Measurements from ENCODE around the gene USP17L18.
"Not testable (repeated sequence)": the region's sequence is repeated elsewhere in the genome, so short reads cannot be mapped to it uniquely, and the experiment has no call there.

The USP17L18 gene, protein sequence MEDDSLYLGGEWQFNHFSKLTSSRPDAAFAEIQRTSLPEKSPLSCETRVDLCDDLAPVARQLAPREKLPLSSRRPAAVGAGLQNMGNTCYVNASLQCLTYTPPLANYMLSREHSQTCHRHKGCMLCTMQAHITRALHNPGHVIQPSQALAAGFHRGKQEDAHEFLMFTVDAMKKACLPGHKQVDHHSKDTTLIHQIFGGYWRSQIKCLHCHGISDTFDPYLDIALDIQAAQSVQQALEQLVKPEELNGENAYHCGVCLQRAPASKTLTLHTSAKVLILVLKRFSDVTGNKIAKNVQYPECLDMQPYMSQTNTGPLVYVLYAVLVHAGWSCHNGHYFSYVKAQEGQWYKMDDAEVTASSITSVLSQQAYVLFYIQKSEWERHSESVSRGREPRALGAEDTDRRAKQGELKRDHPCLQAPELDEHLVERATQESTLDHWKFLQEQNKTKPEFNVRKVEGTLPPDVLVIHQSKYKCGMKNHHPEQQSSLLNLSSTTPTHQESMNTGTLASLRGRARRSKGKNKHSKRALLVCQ

DNA sequence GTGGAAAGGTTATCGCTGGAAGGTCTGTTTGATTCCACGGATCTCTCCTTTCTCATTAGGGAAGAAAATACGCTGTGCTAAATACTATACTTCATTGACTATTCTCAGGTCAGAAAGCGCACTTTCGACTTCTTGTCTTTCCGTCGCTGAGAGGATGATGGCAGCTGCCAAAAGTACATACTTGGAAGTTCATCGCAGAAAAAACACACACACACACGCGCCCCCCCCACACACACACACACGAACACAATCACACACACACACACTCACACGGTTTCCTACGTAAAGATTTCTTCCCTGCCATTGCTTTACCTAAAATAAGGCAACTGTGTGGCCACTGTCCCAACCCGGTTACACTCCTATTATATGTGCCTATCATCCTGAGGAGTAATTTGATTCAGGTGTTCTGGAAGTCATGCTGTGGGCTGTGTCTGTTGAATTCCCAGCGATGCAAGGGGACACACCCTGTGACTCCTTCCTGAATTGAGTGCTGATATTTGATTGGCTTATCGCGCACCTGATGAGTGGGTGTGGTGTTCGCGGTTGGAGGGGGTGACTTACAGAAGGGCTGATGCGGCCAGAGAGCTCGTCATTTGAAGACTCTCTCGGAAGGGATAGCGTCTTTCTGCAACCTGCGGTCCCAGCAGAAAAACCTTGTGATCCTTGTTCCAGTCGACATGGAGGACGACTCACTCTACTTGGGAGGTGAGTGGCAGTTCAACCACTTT is at the start of gene USP17L18:
USP17L18 (plus strand) TSS at position 678 of the 728 bp plus-strand sequence; CDS start at position 678, 0 bp downstream.
- DNase-seq, result not testable (repeated sequence)

- DNase-seq, result not testable (repeated sequence)
These were observed 38.1 kb upstream of the USP17L18 start, which contains the start of gene USP17L10 for GRCh38 chr4:9210357-9210756. USP17L10 (plus strand) TSS chr4:9210657; CDS start chr4:9210657, 0 bp downstream.

DNA sequence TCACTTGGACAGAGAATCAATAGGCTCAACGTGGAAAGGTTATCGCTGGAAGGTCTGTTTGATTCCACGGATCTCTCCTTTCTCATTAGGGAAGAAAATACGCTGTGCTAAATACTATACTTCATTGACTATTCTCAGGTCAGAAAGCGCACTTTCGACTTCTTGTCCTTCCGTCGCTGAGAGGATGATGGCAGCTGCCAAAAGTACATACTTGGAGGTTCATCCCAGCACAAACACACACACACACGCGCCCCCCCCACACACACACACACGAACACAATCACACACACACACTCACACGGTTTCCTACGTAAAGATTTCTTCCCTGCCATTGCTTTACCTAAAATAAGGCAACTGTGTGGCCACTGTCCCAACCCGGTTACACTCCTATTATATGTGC is 33.7 kb upstream of the USP17L18 start:
- not testable (repeated sequence) for DNase-seq

GRCh38 chr4:9215105-9215504 is 33.3 kb upstream of the USP17L18 start, which contains the start of gene USP17L11:
USP17L11 (plus strand) TSS chr4:9215405; CDS start chr4:9215405, 0 bp downstream.
- DNase-seq, result not testable (repeated sequence)

DNA sequence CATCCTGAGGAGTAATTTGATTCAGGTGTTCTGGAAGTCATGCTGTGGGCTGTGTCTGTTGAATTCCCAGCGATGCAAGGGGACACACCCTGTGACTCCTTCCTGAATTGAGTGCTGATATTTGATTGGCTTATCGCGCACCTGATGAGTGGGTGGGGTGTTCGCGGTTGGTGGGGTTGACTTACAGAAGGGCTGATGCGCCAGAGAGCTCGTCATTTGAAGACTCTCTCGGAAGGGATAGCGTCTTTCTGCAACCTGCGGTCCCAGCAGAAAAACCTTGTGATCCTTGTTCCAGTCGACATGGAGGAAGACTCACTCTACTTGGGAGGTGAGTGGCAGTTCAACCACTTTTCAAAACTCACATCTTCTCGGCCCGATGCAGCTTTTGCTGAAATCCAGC is 28.6 kb upstream of the USP17L18 start, which contains the start of gene USP17L12:
USP17L12 (plus strand) TSS at position 301 of the 400 bp plus-strand sequence; CDS start at position 301, 0 bp downstream.
- not testable (repeated sequence) for DNase-seq

GRCh38 chr4:9224596-9224995 is 23.8 kb upstream of the USP17L18 start, which contains the start of gene USP17L13:
USP17L13 (plus strand) TSS chr4:9224896; CDS start chr4:9224896, 0 bp downstream.
- DNase-seq, result not testable (repeated sequence)

- not testable (repeated sequence) for DNase-seq
These were observed 18.2 kb upstream of the USP17L18 start for GRCh38 chr4:9230249-9230648.

DNA sequence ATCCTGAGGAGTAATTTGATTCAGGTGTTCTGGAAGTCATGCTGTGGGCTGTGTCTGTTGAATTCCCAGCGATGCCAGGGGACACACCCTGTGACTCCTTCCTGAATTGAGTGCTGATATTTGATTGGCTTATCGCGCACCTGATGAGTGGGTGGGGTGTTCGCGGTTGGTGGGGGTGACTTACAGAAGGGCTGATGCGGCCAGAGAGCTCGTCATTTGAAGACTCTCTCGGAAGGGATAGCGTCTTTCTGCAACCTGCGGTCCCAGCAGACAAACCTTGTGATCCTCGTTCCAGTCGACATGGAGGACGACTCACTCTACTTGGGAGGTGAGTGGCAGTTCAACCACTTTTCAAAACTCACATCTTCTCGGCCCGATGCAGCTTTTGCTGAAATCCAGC is 14.3 kb upstream of the USP17L18 start, which contains the start of gene USP17L15:
USP17L15 (plus strand) TSS at position 301 of the 400 bp plus-strand sequence; CDS start at position 301, 0 bp downstream.
- not testable (repeated sequence) for DNase-seq

GRCh38 chr4:9238461-9238860 is 10.0 kb upstream of the USP17L18 start:
- not testable (repeated sequence) for DNase-seq

DNA sequence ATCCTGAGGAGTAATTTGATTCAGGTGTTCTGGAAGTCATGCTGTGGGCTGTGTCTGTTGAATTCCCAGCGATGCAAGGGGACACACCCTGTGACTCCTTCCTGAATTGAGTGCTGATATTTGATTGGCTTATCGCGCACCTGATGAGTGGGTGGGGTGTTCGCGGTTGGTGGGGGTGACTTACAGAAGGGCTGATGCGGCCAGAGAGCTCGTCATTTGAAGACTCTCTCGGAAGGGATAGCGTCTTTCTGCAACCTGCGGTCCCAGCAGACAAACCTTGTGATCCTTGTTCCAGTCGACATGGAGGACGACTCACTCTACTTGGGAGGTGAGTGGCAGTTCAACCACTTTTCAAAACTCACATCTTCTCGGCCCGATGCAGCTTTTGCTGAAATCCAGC is 4.9 kb upstream of the USP17L18 start, which contains the start of gene USP17L17:
USP17L17 (plus strand) TSS at position 301 of the 400 bp plus-strand sequence; CDS start at position 301, 0 bp downstream.
- DNase-seq, result not testable (repeated sequence)

GRCh38 chr4:9253078-9253477 is 4.6 kb downstream of the USP17L18 start, which contains the start of gene USP17L19:
USP17L19 (plus strand) TSS chr4:9253378; CDS start chr4:9253378, 0 bp downstream.
- not testable (repeated sequence) for DNase-seq

GRCh38 chr4:9257824-9258223 is 9.4 kb downstream of the USP17L18 start, which contains the start of gene USP17L20:
USP17L20 (plus strand) TSS chr4:9258124; CDS start chr4:9258124, 0 bp downstream.
- not testable (repeated sequence) for DNase-seq

DNA sequence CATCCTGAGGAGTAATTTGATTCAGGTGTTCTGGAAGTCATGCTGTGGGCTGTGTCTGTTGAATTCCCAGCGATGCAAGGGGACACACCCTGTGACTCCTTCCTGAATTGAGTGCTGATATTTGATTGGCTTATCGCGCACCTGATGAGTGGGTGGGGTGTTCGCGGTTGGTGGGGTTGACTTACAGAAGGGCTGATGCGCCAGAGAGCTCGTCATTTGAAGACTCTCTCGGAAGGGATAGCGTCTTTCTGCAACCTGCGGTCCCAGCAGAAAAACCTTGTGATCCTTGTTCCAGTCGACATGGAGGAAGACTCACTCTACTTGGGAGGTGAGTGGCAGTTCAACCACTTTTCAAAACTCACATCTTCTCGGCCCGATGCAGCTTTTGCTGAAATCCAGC is 14.1 kb downstream of the USP17L18 start, which contains the start of gene USP17L21:
USP17L21 (plus strand) TSS at position 301 of the 400 bp plus-strand sequence; CDS start at position 301, 0 bp downstream.
- not testable (repeated sequence) for DNase-seq

DNA sequence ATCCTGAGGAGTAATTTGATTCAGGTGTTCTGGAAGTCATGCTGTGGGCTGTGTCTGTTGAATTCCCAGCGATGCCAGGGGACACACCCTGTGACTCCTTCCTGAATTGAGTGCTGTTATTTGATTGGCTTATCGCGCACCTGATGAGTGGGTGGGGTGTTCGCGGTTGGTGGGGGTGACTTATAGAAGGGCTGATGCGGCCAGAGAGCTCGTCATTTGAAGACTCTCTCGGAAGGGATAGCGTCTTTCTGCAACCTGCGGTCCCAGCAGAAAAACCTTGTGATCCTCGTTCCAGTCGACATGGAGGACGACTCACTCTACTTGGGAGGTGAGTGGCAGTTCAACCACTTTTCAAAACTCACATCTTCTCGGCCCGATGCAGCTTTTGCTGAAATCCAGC is 18.9 kb downstream of the USP17L18 start, which contains the start of gene USP17L22:
USP17L22 (plus strand) TSS at position 301 of the 400 bp plus-strand sequence; CDS start at position 301, 0 bp downstream.
- not testable (repeated sequence) for DNase-seq

- not testable (repeated sequence) for DNase-seq
These were observed 23.3 kb downstream of the USP17L18 start for GRCh38 chr4:9271719-9272118.

Data from NCI-H526 (cell line).